NCI-H774 (cell line): ENCODE data around the gene SSH3.
A peak's percentile ranks its signal among the peaks of the same experiment; 100 is the strongest.

ENCODE experiments used
- DNase-seq: peaks from one replicate; lab custom pipeline; 2025; lab: John Stamatoyannopoulos, UW

The SSH3 gene, protein sequence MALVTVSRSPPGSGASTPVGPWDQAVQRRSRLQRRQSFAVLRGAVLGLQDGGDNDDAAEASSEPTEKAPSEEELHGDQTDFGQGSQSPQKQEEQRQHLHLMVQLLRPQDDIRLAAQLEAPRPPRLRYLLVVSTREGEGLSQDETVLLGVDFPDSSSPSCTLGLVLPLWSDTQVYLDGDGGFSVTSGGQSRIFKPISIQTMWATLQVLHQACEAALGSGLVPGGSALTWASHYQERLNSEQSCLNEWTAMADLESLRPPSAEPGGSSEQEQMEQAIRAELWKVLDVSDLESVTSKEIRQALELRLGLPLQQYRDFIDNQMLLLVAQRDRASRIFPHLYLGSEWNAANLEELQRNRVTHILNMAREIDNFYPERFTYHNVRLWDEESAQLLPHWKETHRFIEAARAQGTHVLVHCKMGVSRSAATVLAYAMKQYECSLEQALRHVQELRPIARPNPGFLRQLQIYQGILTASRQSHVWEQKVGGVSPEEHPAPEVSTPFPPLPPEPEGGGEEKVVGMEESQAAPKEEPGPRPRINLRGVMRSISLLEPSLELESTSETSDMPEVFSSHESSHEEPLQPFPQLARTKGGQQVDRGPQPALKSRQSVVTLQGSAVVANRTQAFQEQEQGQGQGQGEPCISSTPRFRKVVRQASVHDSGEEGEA

DNA sequence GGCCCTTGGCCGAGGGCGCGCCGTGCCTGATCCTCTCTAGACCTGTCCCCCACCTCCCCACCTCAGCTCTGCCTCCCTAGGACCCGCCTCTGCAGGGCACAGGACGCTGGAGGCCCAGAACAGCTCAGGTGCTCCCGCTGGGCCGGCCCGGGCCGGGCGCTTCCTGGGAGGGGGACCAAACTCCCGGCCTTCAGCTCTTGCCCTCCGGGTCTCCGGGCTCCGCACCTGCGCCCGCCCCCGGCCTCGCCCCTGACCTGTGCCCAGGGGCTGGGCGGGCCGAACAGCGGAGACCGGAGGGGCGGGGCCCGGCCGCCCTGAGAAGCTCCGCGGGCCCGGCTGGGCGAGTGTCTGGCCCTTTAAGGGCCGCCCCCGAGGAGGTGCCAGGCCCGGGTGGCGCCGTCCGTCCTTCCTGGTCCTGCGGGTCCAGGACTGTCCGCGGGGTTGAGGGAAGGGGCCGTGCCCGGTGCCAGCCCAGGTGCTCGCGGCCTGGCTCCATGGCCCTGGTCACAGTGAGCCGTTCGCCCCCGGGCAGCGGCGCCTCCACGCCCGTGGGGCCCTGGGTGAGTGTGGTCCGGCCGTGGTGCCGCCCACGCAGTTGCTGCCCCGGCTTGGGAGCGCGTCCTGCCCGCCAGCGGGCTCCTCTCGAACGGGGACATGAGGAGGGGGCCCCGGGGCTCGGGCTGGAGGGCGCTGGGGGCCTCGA lies at the start of gene SSH3:
SSH3 (plus strand) TSS at position 399 of the 703 bp plus-strand sequence; CDS start at position 495, 96 bp downstream.
- peak; percentile 87 for DNase-seq

DNA sequence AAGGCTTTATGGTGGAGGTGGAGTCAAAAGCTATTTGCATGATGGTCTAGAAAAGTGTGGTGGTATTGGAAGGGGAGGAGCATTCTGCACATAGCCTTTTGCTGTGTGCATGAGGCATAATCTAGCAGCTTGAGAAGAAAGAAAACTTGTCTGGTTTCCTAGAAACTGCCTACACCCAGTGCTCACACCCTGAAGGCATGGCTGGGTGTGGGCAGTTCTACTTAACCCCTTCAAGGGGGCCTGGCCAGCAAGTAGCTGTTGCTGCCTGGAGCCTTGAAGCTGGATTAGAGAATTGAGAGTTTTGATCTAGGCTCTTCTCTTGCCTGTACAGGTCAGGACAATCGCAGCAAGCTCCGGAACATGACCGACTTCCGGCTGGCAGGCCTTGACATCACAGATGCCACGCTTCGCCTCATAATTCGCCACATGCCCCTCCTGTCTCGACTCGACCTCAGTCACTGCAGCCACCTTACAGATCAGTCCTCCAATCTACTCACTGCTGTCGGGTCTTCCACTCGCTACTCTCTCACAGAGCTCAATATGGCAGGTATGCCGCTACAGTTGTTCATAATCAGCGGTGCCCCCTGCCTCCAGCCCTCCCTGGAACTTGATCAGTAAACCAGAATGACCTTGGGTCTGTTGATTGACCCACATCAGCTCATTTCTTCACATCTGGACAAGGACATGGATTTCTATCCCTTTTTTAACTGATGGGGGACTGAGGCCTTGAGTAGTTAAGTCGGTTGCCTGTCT lies 49.3 kb upstream of the SSH3 start:
- no peak for DNase-seq

DNA sequence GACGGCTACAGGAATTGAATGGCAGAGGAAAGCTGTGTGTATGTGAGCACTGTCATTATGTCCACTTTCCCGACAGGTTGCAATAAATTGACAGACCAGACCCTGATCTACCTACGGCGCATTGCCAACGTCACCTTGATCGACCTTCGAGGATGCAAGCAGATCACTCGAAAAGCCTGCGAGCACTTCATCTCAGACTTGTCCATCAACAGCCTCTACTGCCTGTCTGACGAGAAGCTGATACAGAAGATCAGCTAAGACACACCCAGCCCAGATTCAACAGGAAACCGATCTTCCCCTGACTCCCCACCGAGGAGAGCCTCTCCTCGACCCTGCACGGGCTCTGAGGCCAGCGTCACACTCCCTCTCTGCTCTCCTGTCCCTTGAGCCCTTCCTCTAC lies 48.5 kb upstream of the SSH3 start:
- DNase-seq, result no peak

GRCh38 chr11:67255353-67255752 lies 48.0 kb upstream of the SSH3 start:
- no peak for DNase-seq

DNA sequence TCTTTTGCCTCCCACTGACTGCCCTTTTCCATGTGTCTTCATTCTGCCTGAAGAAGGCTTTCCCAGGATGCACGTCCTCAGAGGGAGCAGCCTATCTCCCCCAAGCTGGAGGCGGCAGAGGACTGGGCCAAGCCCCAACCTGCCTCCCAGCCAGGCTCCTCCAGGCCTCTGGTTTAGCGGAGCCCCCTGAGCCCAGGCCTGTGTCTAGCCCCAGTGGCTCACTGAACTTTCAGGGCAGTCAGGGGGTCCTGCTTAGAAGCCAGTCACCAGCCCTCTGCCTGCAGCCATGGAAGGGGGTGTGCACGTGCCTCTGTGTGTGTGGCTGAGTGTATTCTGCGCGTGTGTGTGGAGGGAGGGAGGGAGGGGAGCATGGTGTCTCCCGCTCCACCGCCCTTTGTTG lies 47.5 kb upstream of the SSH3 start:
- no peak for DNase-seq

DNA sequence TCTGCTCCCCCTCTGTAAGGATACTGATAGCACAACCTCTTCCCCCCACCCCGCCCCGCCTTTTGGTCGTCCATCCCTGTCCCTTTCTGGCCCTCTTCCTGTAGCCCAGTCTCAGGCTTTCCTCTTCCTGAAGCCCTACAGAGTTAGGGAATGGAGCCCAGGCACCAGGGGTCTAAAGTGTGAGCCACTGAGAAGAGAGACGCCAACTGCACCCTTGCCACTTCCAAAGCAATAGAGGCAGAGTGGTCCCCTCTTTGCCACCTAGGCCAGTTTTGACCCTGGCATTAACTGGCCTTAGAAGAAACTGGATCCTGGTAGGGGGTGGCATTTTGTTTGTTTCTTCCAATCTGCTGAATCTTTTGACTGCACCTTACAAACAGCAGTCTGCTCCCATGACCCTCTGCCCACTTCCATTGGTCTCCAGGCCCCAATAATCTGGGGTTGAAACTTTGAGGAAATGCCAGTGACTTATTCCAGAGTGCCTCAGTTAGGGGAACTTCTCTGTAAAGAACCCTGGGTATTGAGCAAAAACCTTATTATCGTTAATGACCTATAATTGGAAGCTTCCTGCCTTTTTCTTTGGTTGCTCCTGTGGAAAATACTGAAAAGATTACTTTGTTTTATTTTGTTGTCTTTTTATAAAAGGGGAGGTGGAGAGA lies 46.7 kb upstream of the SSH3 start:
- DNase-seq, result no peak

- no peak for DNase-seq
Measured at GRCh38 chr11:67260406-67260805, 42.9 kb upstream of the SSH3 start.

DNA sequence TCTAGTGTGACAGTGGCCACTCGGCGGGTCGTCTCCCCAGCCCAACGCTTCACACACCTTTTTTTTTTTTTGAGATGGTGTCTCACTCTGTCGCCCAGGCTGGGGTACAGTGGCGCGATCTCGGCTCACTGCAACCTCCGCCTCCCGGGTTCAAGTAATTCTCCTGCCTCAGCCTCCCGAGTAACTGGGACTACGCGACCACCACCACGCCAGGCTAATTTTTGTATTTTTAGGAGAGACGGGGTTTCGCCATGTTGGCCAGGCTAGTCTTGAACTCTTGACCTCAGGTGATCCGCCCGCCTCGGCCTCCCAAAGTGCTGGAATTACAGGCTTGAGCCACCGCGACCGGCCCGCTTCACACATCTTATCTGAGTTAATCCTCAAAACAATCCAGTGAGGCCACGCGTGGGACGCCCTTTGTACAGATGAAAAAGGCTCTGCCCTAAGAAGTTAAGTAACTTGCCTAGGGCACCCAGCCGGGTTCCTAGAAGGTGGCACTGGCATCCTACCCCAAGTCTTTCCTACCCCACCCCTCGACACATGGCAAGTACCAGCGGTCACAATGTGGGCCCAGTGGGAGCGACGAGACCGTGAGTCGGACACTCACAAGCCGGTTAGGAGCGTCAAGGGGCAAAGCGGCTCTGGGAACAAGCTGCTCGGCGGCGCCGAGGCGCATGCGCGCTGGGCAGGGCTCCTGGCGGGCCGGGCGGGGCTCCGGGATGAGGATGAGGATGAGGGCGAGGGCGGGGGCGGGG lies 42.3 kb upstream of the SSH3 start:
- peak; percentile 44 for DNase-seq

DNA sequence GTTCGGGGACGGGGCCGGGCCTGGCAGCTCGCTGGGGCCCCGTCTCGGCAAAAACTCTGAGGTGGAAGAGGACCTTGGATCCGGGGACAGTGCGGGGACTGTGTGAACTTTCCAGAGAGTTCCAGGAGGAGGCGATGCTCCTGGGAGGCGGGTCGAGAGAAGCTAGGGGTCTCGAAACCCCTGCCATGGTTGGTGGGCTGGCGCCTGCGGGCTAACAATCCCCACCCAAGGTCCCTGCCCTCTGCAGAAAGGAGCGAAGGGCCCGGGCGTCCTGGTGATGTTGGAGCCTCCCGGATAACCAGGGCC lies 41.7 kb upstream of the SSH3 start:
- no peak for DNase-seq

- DNase-seq, result no peak
Measured at GRCh38 chr11:67261946-67262681, 41.2 kb upstream of the SSH3 start.

- peak; percentile 63 for DNase-seq
Measured at GRCh38 chr11:67262731-67263675, 40.3 kb upstream of the SSH3 start.

DNA sequence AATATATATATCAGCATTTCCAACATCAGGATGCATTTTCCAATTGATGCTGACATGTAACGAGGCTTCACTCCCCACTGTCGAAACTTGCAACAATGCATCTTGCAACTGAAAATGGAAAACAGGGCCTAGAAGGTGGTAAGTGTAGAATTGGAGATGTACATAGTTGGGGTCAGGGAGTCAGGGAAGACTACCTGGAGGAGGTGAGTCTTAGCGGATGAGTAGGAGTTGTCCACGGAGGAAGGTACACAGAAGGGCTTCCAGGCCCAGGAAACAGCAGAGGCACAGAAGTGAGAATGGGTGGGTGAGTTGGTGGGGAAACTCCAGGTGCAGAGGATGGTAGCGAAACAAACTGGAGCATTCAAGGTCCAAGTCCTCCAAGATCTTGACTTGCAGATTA lies 39.1 kb upstream of the SSH3 start:
- no peak for DNase-seq

GRCh38 chr11:67264877-67265632 lies 38.3 kb upstream of the SSH3 start:
- no peak for DNase-seq

- DNase-seq, result peak; percentile 73
Measured at GRCh38 chr11:67265633-67266448, 37.5 kb upstream of the SSH3 start.

GRCh38 chr11:67266449-67267187 lies 36.7 kb upstream of the SSH3 start, which contains the start of gene GRK2:
TSS of gene GRK2 (plus strand) at chr11:67266473. CDS start at chr11:67266700, 227 bp downstream.
- DNase-seq, result peak; percentile 53

GRCh38 chr11:67267188-67268080 lies 35.9 kb upstream of the SSH3 start:
- no peak for DNase-seq
